A549 (cell line): ENCODE measurements around the gene ADM2. TPM values are rescaled to one million over a fixed set of nuclear protein-coding genes. Genes with fewer than 3 reads are reported as not detected.

Experiments used
- ATAC-seq, 2 experiments: fragments of 200-7000 bp in 1 of 2; fragments of >200 bp in 1 of 2; cut with Nextera tagmentation in 1 of 2; cut with Tn5 transposase in 1 of 2; 3 replicates each; pipeline versions ENCODE4 v1.8.0 to v1.9.1; 2018 to 2020; ENCODE audit warnings: mild to moderate bottlenecking in 1 of 2, moderate library complexity in 1 of 2
- CTCF ChIA-PET: fragments of 300-600 bp; sonication (Branson Sonifier 250); formaldehyde crosslinking; extraction: SDS; loops from one replicate; lab custom pipeline; 2021; ENCODE audit warnings: antibody characterized with exemption, inconsistent platforms; lab: Yijun Ruan, JAX
- POLR2A ChIA-PET: fragments of 350-600 bp; formaldehyde crosslinking; extraction: SDS; loops from one replicate; lab custom pipeline; 2021; ENCODE audit warnings: antibody characterized with exemption, inconsistent platforms; lab: Yijun Ruan, JAX
- DNase-seq, 2 experiments: peaks; one replicate each; pipeline versions ENCODE4 v3.0.0 to v3.0.0-alpha.2; 2011 to 2016; ENCODE audit warnings: low read depth in 1 of 2, low spot score in 1 of 2
- FAIRE-seq: peaks from 2 replicates; lab custom pipeline; 2011; peaks lifted over from hg19 to GRCh38; lab: Jason Lieb, UNC
- H3K27ac ChIP-seq, 2 experiments: fragments of >200 bp; sonication (Bioruptor Twin); formaldehyde crosslinking; 3 replicates each; pipeline ENCODE4 v1.5.1; 2016 to 2017
- H3K4me1 ChIP-seq: fragments of >200 bp; sonication (Bioruptor Twin); formaldehyde crosslinking; 3 replicates; pipeline ENCODE4 v1.6.1; 2016
- H3K4me2 ChIP-seq: fragments of >200 bp; sonication (Bioruptor Twin); formaldehyde crosslinking; 3 replicates; pipeline ENCODE4 v1.6.1; 2016
- H3K4me3 ChIP-seq: fragments of >200 bp; sonication (Bioruptor Twin); formaldehyde crosslinking; 3 replicates; pipeline ENCODE4 v1.5.1; 2016
- H3K9me3 ChIP-seq: fragments of >200 bp; sonication (Bioruptor Twin); formaldehyde crosslinking; 3 replicates; pipeline ENCODE4 v1.6.1; 2016
- CBX2 ChIP-seq: fragments of 200-600 bp; sonication (generic); IDR thresholded peaks from 2 replicates; pipeline ENCODE4 v1.6.1; 2016; ENCODE audit warnings: low read depth, mild to moderate bottlenecking, borderline replicate concordance
- CBX8 ChIP-seq: fragments of 200-600 bp; sonication (generic); IDR thresholded peaks from 2 replicates; pipeline ENCODE4 v1.6.1; 2016
- CHD4 ChIP-seq: fragments of 200-600 bp; sonication (generic); IDR thresholded peaks from 2 replicates; pipeline ENCODE4 v1.6.1; 2016; ENCODE audit warnings: antibody characterized with exemption, mild to moderate bottlenecking, borderline replicate concordance
- FOSB ChIP-seq: fragments of 250-450 bp; sonication (Bioruptor Pico); IDR thresholded peaks from 2 replicates; pipeline ENCODE4 v1.5.0; 2020; ENCODE audit warnings: mild to moderate bottlenecking, moderate library complexity
- FOSL2 ChIP-seq, 2 experiments: fragments of 450-650 bp in 1 of 2; fragments of >200 bp in 1 of 2; sonication (Bioruptor Twin) in 1 of 2; formaldehyde crosslinking; IDR thresholded peaks; 2 replicates each; pipeline versions ENCODE4 v1.5.0 to v1.6.1; 2016 to 2020; ENCODE audit warnings: mild to moderate bottlenecking in 1 of 2, moderate library complexity in 1 of 2
- HES2 ChIP-seq: fragments of >200 bp; sonication (Bioruptor Twin); formaldehyde crosslinking; IDR thresholded peaks from 2 replicates; pipeline ENCODE4 v1.6.1; 2016
- HEYL ChIP-seq: fragments of 250-450 bp; sonication (Bioruptor Pico); IDR thresholded peaks from 2 replicates; pipeline ENCODE4 v1.8.0; 2021; ENCODE audit warnings: mild to moderate bottlenecking, moderate library complexity
- HOXA7 ChIP-seq: fragments of 250-450 bp; sonication (Bioruptor Pico); IDR thresholded peaks from 2 replicates; pipeline ENCODE4 v1.5.0; 2020; ENCODE audit warnings: mild to moderate bottlenecking, moderate library complexity
- HOXB5 ChIP-seq: fragments of 250-450 bp; sonication (Bioruptor Pico); IDR thresholded peaks from 2 replicates; pipeline ENCODE4 v1.5.0; 2020; ENCODE audit warnings: mild to moderate bottlenecking, moderate library complexity
- JUNB ChIP-seq: fragments of >200 bp; sonication (Bioruptor Twin); formaldehyde crosslinking; IDR thresholded peaks from 2 replicates; pipeline ENCODE4 v1.6.1; 2016
- KDM1A ChIP-seq: fragments of 200-600 bp; sonication (generic); IDR thresholded peaks from 2 replicates; pipeline ENCODE4 v1.6.1; 2016; ENCODE audit warnings: low read depth, mild to moderate bottlenecking
- NR3C1 ChIP-seq: fragments of >200 bp; sonication (Bioruptor Twin); formaldehyde crosslinking; IDR thresholded peaks from 3 replicates; pipeline ENCODE4 v1.6.1; 2017
- RCOR1 ChIP-seq: fragments of 150-350 bp; IDR thresholded peaks from 2 replicates; pipeline ENCODE4 v1.6.1; 2014; ENCODE audit warnings: antibody characterized with exemption, low read length, low read depth
- SREBF2 ChIP-seq: fragments of 450-650 bp; IDR thresholded peaks from 2 replicates; pipeline ENCODE4 v1.6.1; 2014; ENCODE audit warnings: mild to moderate bottlenecking, moderate library complexity
- TFCP2L1 ChIP-seq: fragments of 250-450 bp; sonication (Bioruptor Pico); IDR thresholded peaks from 2 replicates; pipeline ENCODE4 v1.5.0; 2021; ENCODE audit warnings: mild to moderate bottlenecking
- ZNF302 ChIP-seq: fragments of 250-450 bp; sonication (Bioruptor Pico); IDR thresholded peaks from 2 replicates; pipeline ENCODE4 v1.9.0; 2021; ENCODE audit warnings: inconsistent platforms, mild to moderate bottlenecking, moderate library complexity
- WGBS: methylation state at CpG from one replicate; pipeline ENCODE4 v1.1.6; 2017; ENCODE audit errors: missing lambda C conversion rate; 5-methylcytosine and 5-hydroxymethylcytosine counted together
- polyA plus RNA-seq, 4 experiments: library from polyadenylated mRNA; depleted of rRNA in 3 of 4; stranded (reverse); fragments of >200 nt; fragmentation: RNase III in 1 of 4; extraction: RNeasy Plus Mini Kit Qiagen cat#74134 plus additional on column Dnase treatment in 1 of 4; gene quantifications; 2 replicates in 3 of 4; 3 replicates in 1 of 4; pipeline ENCODE4 v1.2.3, GENCODE V29; 2011 to 2017
- TF ChIP-seq, protein P1 (sequence below): IDR thresholded peaks from 2 replicates; pipeline ENCODE4 v1.6.1; 2012; ENCODE audit warnings: low read depth, borderline replicate concordance
- TF ChIP-seq, protein P2 (sequence below): fragments of 150-350 bp; IDR thresholded peaks from 2 replicates; pipeline ENCODE4 v1.6.1; 2014; ENCODE audit warnings: low read depth, mild to moderate bottlenecking, low read length

Gene ADM2
- polyA plus RNA-seq, 2 of the 4 experiments (the other 2 are of a cell fraction): 0.50 to 1.1 TPM

DNA sequence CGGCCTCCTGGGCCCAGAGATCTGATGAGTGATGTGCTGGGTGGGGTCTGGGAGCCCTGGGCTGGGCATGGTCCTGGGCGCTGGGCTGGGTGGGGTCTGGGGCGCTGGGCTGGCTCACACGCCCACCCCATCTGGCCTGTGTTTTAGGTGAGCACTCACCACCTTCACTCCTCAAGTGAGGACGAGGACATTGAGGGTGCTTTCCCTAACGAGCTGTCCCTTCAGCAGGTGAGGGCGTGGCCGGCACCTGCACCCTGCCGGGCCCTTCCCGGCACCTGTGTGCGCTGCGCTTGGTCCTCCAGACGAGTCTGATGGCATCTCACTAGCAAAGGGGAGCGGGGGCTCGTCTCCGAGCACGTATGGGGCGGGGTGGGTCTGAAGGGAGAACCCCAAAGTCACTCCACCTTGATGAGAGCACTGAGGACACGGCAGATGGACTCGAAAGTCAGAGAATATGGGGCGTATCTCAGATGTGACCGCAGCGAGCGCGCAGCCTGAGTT is 44.5 kb upstream of the ADM2 start:
- 88% methylated on average over 16 of the region's 25 CpGs for WGBS
- POLR2A ChIA-PET: no interaction called here
- Histone ChIP-seq H3K9me3 (no peaks in the 10 kb centered on the region), H3K4me1 (no peaks in the 10 kb centered on the region), H3K27ac (no peak overlapping the region)
- CTCF ChIA-PET: interaction anchor here (1.1 to 1.4 kb wide), 2 partner anchors 11 to 13 kb away, joined by 3 read pairs; no protein-coding TSS in a partner anchor
- FAIRE-seq (no peak), DNase-seq (no peak), ATAC-seq (no peak)
- TF ChIP-seq ZNF302 (CRISPR knock-in tag): no peak
- TF ChIP-seq, all 56 proteins: peak for 0
- H3K4me2 ChIP-seq: no peak overlapping the region
- H3K4me3 ChIP-seq: no peak overlapping the region

DNA sequence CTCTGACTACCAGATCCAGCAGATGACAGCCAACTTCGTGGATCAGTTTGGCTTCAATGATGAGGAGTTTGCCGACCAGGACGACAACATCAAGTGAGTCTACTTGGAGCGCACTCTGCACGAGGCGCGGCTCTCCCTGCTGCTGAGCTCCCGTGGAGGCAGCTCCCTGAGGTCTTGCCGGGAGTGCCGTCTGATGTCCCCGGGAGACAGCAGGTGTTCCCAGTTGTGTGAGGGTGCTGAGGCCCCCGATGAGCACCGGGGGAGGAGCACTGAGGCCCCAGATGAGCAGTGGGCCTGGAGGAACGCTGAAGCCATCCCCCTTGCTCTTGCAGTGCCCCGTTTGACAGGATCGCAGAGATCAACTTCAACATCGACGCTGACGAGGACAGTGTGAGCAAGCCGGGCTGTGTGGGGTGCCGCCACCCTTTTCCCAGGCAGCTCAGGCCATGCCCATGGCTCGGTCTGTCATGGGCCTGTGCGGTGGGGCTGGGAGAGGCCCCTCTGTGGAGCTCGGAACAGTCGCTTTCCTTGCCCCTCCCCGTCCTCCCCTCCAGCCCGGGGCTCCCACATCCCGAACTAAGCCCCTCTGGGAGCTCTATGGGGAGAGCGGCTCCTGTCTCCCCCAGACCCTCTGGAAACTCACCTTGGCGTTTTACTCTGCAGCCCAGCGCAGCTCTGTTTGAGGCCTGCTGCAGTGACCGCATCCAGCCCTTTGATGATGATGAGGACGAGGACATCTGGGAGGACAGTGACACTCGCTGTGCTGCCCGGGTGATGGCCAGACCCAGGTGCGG is 43.6 kb upstream of the ADM2 start:
- ATAC-seq: no peak
- Histone ChIP-seq H3K4me3 (no peak overlapping the region), H3K27ac (no peak overlapping the region), H3K4me1 (no peaks in the 10 kb centered on the region), H3K9me3 (no peaks in the 10 kb centered on the region), H3K4me2 (no peak overlapping the region)
- DNase-seq: no peak
- no peak for TF ChIP-seq JUNB
- TF ChIP-seq CHD4: no peak
- TF ChIP-seq, protein P1, sequence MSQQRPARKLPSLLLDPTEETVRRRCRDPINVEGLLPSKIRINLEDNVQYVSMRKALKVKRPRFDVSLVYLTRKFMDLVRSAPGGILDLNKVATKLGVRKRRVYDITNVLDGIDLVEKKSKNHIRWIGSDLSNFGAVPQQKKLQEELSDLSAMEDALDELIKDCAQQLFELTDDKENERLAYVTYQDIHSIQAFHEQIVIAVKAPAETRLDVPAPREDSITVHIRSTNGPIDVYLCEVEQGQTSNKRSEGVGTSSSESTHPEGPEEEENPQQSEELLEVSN: no peak
- TF ChIP-seq FOSL2 (IDR thresholded peaks at IDR 0.05): no peak
- TF ChIP-seq FOSL2 (CRISPR knock-in tag; IDR thresholded peaks at IDR 0.05): no peak
- no peak for TF ChIP-seq HEYL
- TF ChIP-seq KDM1A: no peak
- no peak for TF ChIP-seq CBX2
- TF ChIP-seq NR3C1: no peak
- TF ChIP-seq RCOR1: no peak
- TF ChIP-seq, protein P2, sequence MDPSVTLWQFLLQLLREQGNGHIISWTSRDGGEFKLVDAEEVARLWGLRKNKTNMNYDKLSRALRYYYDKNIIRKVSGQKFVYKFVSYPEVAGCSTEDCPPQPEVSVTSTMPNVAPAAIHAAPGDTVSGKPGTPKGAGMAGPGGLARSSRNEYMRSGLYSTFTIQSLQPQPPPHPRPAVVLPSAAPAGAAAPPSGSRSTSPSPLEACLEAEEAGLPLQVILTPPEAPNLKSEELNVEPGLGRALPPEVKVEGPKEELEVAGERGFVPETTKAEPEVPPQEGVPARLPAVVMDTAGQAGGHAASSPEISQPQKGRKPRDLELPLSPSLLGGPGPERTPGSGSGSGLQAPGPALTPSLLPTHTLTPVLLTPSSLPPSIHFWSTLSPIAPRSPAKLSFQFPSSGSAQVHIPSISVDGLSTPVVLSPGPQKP: no peak
- no peak for TF ChIP-seq SREBF2
- no peak for TF ChIP-seq HOXB5 (CRISPR knock-in tag)
- TF ChIP-seq HOXA7 (CRISPR knock-in tag): no peak
- CTCF ChIA-PET: interaction anchor here (1.0 to 1.6 kb wide), 4 partner anchors 7 to 23 kb away, joined by 3 to 5 read pairs (median 3); no protein-coding TSS in a partner anchor
- POLR2A ChIA-PET: no interaction called here
- WGBS: 89% methylated on average over 16 of the region's 36 CpGs
- FAIRE-seq: no peak

DNA sequence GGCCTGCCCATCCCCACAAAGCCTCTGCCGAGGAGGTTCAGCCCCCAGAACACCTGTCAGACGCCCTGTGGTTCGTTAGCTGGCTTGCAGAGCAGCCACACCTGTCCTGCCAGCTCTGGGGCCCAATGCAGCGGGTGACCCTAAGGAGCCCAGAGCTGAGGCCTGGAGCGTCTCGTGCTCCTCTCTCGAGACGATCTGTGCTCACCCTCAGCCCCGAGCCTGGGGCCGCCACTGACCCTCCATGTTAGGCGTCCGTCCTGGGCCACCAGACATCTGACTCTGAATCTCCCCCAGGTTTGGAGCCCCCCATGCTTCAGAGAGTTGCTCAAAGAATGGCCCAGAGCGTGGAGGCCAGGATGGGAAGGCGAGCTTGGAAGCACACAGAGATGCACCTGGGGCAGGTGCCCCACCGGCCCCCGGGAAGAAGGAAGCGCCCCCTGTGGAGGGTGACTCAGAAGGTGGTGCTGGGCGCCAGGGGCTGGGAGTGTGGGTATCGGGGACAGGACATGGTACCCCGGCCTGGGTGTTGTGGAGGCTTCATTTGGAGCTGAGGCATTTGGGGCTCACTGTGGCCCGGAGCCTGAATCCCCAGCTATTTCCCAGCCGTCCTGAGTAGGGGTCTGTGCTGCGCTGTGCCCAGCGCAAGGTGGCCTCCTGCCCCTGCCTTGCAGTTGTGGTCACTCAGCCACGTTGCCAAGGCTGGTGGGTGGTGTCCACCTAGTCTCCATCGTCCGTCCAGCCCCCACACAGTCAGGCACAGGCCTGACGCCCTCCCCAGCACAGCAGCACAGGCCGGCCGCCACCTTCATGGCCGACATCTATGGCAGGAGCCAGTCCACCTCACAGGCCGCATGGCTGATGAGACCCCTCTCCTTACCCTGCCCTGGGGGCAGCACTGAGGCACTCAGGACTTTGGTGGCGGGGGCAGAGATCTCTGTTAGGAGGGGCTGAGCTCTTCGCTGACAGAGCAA is 42.8 kb upstream of the ADM2 start:
- WGBS: 90% methylated on average over 18 of the region's 34 CpGs
- CTCF ChIA-PET: interaction anchor here (0.9 to 1.6 kb wide), 5 partner anchors 8 to 47 kb away, joined by 3 to 5 read pairs (median 3); no protein-coding TSS in a partner anchor
- H3K9me3 ChIP-seq: no peaks in the 10 kb centered on the region
- no peak overlapping the region for H3K27ac ChIP-seq
- no peak overlapping the region for H3K4me3 ChIP-seq
- POLR2A ChIA-PET: no interaction called here
- no peaks in the 10 kb centered on the region for H3K4me1 ChIP-seq
- no peak overlapping the region for H3K4me2 ChIP-seq
- no peak for ATAC-seq
- no peak for FAIRE-seq
- no peak for TF ChIP-seq TFCP2L1 (CRISPR knock-in tag)
- TF ChIP-seq FOSB: no peak
- TF ChIP-seq HES2: no peak
- no peak for TF ChIP-seq CBX8
- no peak for DNase-seq
